Neural crest cell (in vitro differentiated cells): ENCODE measurements around the gene LSM14B. TPM values are rescaled to one million over a fixed set of nuclear protein-coding genes. Genes with fewer than 3 reads are reported as not detected.

Experiments
- DNase-seq: peaks from one replicate; pipeline ENCODE4 v3.0.0; 2021; ENCODE audit warnings: low read depth, mixed read lengths, low spot score
- H3K27ac Mint-ChIP-seq: one replicate; pipeline ENCODE4 v1.8.0; 2021; ENCODE audit warnings: mild to moderate bottlenecking, mixed read lengths; ENCODE audit not compliant: unreplicated experiment
- H3K27me3 Mint-ChIP-seq: 2 replicates; pipeline ENCODE4 v1.8.0; 2021; ENCODE audit warnings: low read depth, mild to moderate bottlenecking, mixed read lengths
- H3K36me3 Mint-ChIP-seq: 2 replicates; pipeline ENCODE4 v1.8.0; 2021; ENCODE audit warnings: low read depth, mild to moderate bottlenecking, mixed read lengths
- H3K4me1 Mint-ChIP-seq: 2 replicates; pipeline ENCODE4 v1.8.0; 2021; ENCODE audit warnings: mixed read lengths
- H3K4me3 Mint-ChIP-seq: one replicate; pipeline ENCODE4 v1.8.0; 2021; ENCODE audit warnings: mild to moderate bottlenecking, mixed read lengths
- H3K9me3 Mint-ChIP-seq: 2 replicates; pipeline ENCODE4 v1.8.0; 2021; ENCODE audit warnings: mixed read lengths
- total RNA-seq: library from RNA; stranded (reverse); gene quantifications from 2 replicates; pipeline ENCODE4 v1.2.1, GENCODE V29; 2021
- TF ChIP-seq, protein P1 (sequence below): fragments of 200-600 bp; sonication (generic); conservative IDR thresholded peaks from 2 replicates; pipeline ENCODE4 v1.5.0; 2021; ENCODE audit warnings: antibody characterized with exemption, mild to moderate bottlenecking

The LSM14B gene
- total RNA-seq, 1 donor from 2014 or later: 97.1 TPM

DNA sequence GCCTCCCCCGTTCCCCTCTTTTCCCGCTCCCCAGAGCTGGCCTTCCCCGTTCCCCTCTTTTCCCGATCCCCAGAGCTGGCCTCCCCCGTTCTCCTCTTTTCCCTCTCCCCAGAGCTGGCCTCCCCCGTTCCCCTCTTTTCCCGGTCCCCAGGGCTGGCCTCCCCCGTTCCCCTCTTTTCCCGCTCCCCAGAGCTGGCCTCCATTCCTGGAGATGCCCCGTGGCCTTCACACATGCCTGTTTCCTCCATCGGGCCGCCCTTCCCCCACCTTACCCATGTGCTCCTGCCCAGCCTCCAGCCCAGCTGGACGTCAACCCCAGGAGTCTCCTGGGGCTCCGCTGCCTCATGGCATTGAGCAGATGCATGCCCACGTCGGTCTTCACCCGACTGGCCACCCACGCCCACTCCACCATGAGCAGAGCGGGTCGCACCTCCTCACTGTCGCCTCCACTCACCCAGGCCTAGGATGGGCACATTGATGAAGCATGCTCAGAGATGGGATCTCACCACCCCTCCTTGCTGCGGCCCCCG is 29.6 kb downstream of the LSM14B start:
- H3K36me3 Mint-ChIP-seq: peaks cover 24% of the 10 kb centered on the region
- no peaks in the 10 kb centered on the region for H3K27me3 Mint-ChIP-seq
- TF ChIP-seq, protein P1, sequence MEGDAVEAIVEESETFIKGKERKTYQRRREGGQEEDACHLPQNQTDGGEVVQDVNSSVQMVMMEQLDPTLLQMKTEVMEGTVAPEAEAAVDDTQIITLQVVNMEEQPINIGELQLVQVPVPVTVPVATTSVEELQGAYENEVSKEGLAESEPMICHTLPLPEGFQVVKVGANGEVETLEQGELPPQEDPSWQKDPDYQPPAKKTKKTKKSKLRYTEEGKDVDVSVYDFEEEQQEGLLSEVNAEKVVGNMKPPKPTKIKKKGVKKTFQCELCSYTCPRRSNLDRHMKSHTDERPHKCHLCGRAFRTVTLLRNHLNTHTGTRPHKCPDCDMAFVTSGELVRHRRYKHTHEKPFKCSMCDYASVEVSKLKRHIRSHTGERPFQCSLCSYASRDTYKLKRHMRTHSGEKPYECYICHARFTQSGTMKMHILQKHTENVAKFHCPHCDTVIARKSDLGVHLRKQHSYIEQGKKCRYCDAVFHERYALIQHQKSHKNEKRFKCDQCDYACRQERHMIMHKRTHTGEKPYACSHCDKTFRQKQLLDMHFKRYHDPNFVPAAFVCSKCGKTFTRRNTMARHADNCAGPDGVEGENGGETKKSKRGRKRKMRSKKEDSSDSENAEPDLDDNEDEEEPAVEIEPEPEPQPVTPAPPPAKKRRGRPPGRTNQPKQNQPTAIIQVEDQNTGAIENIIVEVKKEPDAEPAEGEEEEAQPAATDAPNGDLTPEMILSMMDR: no peak
- no peaks in the 10 kb centered on the region for H3K9me3 Mint-ChIP-seq
- H3K4me1 Mint-ChIP-seq: peaks cover 25% of the 10 kb centered on the region
- H3K27ac Mint-ChIP-seq: no peak overlapping the region
- no peak for DNase-seq
- H3K4me3 Mint-ChIP-seq: no peak overlapping the region

DNA sequence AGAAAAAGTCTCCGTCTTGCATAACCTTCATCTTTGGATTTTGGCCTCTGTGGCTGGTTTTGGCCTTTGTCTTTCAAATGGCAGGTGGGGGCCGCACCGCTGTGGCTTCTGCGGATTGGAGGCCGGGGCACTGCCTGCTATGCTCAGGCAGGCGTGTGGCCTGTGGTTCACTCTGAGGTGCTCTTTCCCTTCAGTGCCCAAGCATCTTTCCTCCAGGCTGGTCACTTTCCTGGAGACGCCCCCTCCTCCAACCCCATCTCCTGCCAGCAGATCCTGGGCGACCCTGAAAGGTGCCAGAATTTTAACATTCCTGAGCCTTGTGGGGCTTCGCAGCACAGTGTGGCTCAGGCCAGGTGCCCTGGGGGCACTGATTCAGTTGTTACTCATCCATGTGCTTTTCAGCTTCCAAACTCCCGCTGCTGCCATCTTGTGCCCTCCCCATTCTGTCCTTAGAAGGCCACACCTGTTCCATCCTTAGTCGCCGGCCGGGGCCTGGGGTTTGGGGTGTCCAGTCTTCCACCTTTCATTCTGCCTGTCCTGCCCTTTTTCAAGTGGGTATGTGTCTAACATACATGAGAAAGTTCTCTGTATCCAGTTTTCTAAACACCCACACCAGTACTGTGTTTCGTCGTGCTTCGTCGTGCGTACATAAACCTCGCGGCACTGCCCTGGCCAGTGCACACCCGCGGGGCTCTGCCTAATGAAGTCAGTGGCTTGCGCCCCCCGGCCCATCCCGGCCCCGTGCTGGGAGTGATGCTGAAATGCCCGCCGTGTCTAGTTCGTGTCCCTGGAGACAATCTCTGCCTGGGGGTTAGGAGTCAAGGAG is 33.4 kb downstream of the LSM14B start:
- H3K9me3 Mint-ChIP-seq: no peaks in the 10 kb centered on the region
- H3K4me3 Mint-ChIP-seq: no peak overlapping the region
- H3K27me3 Mint-ChIP-seq: no peaks in the 10 kb centered on the region
- peaks cover 10% of the 10 kb centered on the region for H3K4me1 Mint-ChIP-seq
- peaks cover 24% of the 10 kb centered on the region for H3K36me3 Mint-ChIP-seq
- TF ChIP-seq, protein P1: no peak
- DNase-seq: no peak
- no peak overlapping the region for H3K27ac Mint-ChIP-seq

DNA sequence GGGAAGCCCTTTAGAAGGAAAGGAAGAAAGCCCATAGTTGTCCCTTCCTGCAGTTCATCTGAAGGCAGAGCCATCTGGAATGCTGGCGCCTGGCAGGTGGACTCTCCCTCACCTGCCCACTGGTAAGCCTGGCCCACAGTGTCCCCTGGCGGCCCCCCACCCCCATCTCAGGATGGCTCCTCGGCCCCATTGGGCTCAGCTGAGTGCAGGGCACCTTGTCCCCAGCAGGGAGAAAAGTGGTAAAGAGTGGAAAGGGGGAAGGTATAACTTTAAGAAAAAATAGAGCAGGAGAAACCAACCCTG is 33.9 kb downstream of the LSM14B start:
- Mint-ChIP-seq H3K36me3 (peaks cover 24% of the 10 kb centered on the region), H3K4me1 (peaks cover 10% of the 10 kb centered on the region), H3K4me3 (no peak overlapping the region), H3K27ac (no peak overlapping the region), H3K27me3 (no peaks in the 10 kb centered on the region), H3K9me3 (no peaks in the 10 kb centered on the region)
- TF ChIP-seq, protein P1: no peak
- no peak for DNase-seq

DNA sequence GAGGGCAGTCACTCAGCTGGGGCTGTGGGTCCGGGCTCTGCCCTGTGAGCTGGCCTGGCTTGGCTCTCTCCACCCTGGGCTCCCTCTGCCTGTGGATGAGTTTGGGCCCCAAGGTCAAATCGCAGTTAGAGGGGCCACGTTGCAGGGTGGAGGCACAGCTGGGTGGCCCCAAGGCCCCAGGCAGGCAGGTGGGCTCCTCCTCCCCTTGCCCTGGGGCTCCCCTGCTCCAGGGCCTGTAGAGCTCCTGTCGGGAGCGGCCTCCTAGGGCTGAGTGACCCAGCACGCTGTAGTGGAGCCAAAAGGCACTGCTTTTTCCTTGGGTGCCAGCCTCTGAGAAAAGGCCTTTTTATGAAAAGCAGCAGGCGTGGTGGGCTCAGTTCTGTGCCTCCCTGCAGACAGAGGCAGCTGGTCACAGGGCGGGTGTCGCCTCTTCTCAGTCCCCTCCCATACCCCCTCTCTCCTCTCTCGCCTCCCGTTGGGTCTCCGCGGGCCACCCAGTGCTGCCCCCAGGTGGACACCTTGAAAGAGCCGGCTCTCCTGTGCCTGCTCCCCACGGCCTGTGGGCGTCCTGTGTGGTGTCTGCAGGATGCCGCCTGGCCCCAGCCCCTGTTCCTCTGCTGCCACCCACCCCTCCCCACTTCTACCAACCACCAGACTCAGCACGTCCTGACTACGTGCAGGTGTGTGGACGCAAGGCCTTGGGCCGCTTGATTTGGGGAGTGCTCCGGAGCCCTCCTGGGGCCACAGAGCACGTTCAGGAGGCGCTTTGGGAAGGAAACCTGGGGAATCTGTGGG is 34.5 kb downstream of the LSM14B start:
- Mint-ChIP-seq H3K36me3 (peaks cover 24% of the 10 kb centered on the region), H3K27ac (no peak overlapping the region), H3K4me3 (no peak overlapping the region), H3K9me3 (no peaks in the 10 kb centered on the region), H3K4me1 (peaks cover 10% of the 10 kb centered on the region), H3K27me3 (no peaks in the 10 kb centered on the region)
- peak; percentile 72 for DNase-seq
- TF ChIP-seq, protein P1: peak; percentile 73

DNA sequence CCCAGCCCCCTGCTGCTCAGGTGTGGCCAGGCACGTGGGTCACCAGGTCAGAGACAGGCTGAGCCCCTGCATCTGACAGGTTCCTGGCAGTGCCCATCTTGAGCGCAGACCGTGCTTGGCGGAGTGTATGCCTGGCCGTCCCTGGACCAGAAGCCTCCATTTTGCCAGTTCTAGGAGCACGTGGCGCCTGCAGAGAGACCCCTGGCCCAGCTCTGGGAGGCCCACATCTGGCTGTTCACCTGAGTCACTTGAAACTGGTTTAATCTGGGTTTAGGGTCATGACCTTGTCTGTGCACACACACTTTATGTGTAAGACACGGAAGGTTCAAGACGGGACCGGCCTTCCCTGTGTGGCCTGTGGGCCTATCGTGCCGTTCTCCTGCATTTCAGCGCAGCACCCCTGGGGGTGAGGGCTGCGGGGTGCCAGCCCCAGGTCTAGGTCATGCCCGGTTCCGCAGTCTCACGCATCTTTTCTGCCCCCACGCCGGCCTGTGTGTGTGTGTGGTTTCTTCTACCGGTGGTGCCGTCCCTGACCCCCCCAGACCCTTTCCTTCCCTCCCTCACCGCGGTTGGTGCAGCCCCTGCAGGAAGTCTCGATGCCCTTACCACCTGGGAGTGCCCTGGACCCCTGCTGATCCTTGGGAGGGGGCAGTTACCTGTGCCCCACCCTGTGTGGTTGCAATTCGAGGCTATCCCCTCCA is 35.3 kb downstream of the LSM14B start:
- Mint-ChIP-seq H3K4me3 (no peak overlapping the region), H3K9me3 (no peaks in the 10 kb centered on the region), H3K27me3 (no peaks in the 10 kb centered on the region), H3K4me1 (peaks cover 7% of the 10 kb centered on the region), H3K27ac (no peak overlapping the region), H3K36me3 (peaks cover 19% of the 10 kb centered on the region)
- no peak for DNase-seq
- TF ChIP-seq, protein P1: no peak
